Measurements from ENCODE around the gene SLC38A4.

- TF ChIP-seq POLR2AphosphoS5 (IDR thresholded peaks at IDR 0.05; ENCODE audit: low read depth, low read length) (no peak), POLR2A (IDR thresholded peaks at IDR 0.05; ENCODE audit: low read depth, low read length) (no peak), TAF1 (IDR thresholded peaks at IDR 0.05; ENCODE audit: low read depth, low read length) (no peak)
Observed at GRCh38 chr12:46835785-46836184, 10.0 kb upstream of the SLC38A4 start.
